NCI-H510A (cell line): Measurements from ENCODE around the gene HYLS1.
"Not testable (repeated sequence)": the region's sequence is repeated elsewhere in the genome, so short reads cannot be mapped to it uniquely, and the experiment has no call there.

Source experiments
- DNase-seq: peaks from one replicate; lab custom pipeline; 2025; lab: John Stamatoyannopoulos, UW

HYLS1 gene

DNA sequence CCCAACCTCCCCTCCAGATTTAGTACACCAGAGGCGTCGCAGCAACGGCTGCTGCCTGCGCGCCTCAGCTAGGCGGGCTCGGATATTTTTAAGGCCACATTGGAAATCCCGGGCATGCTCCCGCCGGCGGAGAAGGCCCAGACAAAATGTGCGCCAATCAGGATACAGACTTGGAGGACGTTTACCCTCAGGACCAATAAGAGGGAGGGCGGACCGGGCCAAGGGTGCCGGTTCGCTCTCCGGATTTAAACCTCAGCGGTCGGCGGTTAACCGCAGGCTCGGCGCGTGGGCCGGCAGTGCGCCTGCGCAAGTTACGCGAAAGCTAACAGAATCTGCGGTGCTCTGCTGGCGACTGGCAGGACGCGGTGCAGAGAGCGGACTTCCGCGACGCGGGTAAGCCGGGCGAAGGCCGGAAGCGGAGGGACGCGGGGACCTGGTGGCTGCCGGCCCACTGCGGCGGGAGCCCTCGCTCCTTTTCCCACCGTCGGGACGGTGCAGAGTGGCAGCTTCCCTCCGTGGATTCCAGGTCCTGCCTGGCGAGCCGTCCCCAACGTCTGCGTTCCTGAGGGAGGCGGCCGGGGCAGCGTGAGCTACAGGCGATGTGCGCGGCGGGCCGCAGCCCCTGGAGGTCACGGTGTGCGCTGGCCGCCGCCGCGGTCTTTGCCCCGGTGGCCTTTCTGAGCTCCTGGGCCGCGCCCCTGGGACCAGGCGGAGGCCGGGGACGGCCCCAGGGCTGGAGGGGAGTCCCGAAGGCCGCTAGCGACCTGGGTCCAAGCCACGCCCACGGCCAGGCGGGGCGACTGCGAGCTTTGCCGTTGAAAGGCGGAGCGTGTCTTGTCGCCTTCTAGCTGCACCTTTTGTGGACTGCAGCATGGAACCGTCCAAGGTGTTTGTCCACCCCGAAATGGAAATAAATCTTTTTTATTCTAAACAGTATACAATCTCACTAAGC is at the start of gene HYLS1:
HYLS1 (plus strand) TSS at position 296 of the 952 bp plus-strand sequence. CDS start 11,701 bp downstream, outside the sequence.
- peak; percentile 53 for DNase-seq

GRCh38 chr11:125842321-125842948 is 45.0 kb upstream of the HYLS1 start:
- no peak for DNase-seq

DNA sequence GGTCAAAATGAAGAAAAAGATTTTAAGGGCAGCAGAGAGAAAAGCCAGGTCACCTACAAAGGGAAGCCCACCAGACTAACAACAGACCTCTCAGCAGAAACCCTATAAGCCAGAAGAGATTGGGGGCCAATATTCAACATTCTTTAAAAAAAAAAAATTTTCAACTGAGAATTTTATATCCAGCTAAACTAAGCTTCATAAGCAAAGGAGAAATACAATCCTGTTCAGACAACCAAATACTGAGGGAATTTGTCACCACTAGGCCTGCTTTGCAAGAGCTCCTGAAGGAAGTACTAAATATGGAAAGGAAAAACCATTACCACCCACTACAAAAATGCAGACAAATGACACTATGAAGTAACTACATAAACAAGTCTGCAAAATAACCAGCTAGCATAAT is 41.3 kb upstream of the HYLS1 start:
- DNase-seq, result no peak

DNA sequence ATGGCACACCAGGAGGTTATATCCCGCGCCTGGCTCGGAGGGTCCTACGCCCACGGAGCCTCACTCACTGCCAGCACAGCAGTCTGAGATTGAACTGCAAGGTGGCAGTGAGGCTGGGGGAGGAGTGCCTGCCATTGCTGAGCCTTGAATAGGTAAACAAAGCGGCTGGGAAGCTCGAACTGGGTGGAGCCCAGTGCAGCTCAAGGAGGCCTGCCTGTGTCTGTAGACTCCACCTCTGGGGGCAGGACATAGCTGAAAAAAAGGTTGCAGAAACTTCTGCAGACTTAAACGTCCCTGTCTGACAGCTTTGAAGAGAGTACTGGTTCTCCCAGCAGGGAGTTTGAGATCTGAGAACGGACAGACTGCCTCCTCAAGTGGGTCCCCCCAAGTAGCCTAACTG is 29.8 kb upstream of the HYLS1 start:
- DNase-seq, result not testable (repeated sequence)

DNA sequence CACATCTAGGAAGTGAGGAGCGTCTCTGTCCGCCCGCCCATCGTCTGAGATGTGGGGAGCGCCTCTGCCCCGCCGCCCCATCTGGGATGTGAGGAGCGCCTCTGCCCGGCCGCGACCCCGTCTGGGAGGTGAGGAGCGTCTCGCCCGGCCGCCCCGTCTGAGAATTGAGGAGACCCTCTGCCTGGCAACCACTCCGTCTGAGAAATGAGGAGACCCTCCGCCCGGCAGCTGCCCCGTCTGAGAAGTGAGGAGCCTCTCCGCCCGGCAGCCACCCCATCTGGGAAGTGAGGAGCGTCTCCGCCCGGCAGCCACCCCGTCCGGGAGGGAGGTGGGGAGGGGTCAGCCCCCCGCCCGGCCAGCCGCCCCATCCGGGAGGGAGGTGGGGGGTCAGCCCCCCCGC is 24.7 kb upstream of the HYLS1 start:
- DNase-seq, result not testable (repeated sequence)

DNA sequence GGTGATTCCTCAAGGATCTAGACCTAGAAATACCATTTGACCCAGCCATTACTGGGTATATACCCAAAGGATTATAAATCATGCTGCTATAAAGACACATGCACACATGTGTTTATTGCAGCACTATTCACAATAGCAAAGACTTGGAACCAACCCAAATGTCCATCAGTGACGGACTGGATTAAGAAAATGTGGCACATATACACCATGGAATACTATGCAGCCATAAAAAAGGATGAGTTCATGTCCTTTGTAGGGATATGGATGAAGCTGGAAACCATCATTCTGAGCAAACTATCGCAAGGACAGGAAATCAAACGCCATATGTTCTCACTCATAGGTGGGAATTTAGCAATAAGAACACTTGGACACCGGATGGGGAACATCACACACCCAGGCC is 22.1 kb upstream of the HYLS1 start:
- DNase-seq, result not testable (repeated sequence)

- DNase-seq, result no peak
Measured at GRCh38 chr11:125869521-125869920, 17.9 kb upstream of the HYLS1 start.

DNA sequence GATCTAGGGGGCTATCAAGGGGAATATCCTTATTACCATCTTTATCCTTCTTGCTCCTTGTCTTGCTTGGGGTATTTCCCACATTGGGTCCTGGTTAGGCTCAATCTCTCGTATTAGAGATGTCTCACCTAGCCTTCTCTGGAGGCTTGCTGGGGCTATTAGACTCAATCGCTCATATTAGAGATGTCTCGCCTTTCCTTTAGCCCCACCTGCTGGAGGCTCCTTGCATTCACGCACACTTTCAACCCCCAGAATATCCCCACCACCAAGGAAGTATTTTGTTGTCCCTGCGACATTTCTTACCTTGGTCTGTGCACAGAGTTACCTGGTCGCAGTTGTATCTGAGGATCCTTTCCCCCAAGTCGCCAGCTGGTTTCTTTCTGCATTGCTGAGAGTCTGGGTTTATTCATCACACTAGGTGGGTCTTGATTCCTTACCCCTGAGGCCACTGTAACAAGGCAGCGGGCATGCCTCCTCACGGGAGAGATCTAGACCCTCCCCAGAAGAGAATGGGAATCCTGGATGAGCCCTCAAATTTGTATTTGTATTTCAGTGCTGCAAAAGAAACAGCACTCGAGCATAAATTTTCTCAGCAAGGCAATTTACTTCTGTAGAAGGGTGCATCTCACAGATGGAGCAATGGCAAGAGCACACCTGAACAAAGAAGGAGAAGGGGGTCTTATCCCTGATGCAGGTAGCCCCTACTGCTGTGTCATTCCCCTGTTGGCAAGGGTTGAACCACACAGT is 15.9 kb upstream of the HYLS1 start:
- DNase-seq, result no peak

DNA sequence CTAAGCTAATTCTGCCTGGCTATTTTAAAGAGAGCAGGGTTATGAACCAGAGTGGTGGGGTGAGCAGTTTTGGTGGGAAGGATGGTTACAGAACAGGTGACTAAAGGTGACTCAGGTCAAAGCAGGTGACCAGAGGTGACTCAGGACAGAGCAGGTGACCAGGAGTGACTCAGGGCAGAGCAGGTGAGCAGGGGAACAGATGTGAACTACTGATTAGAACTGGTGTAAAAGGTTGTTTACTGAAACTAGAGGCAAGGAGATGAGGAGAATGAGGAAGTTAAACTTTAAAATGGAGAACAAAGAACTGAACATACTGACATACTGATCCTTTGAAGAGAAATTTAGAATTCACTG is 15.4 kb upstream of the HYLS1 start:
- no peak for DNase-seq

GRCh38 chr11:125873881-125874555 is 13.4 kb upstream of the HYLS1 start:
- no peak for DNase-seq

- DNase-seq, result peak; percentile 34
Measured at GRCh38 chr11:125874556-125875124, 12.8 kb upstream of the HYLS1 start.

GRCh38 chr11:125881291-125881690 is 6.2 kb upstream of the HYLS1 start:
- DNase-seq, result no peak

DNA sequence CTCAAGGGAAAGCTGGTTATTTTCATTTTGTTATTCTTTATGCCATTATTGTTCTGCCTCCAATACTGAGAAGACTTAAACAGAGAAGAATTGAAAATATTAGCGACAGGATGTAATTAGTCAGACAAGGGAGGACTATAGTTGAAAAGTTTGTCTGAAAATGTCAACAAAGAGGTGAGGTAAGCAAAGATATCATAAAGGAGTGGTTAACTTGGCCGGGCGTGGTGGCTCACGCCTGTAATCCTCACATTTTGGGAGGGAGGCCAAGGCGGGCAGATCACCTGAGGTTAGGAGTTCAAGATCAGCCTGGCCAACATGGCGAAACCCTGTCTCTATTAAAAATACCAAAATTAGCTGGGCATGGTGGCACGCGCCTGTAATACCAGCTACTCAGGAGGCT is 4.1 kb upstream of the HYLS1 start:
- DNase-seq, result no peak

DNA sequence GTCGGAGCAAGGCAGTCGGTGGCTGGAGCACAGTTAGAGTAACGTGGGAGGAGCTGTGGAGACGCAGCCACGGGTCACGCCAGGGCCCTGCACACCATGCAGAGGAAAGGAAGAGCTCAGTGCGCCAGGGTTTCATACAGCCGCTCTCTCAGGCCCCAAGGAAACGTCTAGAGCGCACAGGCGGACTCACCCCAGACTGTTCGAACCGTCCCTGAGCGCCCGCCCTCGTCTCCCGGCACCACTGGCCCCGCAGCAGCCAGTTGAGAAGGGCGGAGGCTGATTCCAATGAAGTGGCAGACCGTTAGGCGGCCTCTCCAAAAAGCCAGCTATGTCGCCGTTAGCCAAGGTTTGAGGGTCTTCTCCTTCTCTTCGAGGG is 483 bp upstream of the HYLS1 start:
- DNase-seq, result no peak

DNA sequence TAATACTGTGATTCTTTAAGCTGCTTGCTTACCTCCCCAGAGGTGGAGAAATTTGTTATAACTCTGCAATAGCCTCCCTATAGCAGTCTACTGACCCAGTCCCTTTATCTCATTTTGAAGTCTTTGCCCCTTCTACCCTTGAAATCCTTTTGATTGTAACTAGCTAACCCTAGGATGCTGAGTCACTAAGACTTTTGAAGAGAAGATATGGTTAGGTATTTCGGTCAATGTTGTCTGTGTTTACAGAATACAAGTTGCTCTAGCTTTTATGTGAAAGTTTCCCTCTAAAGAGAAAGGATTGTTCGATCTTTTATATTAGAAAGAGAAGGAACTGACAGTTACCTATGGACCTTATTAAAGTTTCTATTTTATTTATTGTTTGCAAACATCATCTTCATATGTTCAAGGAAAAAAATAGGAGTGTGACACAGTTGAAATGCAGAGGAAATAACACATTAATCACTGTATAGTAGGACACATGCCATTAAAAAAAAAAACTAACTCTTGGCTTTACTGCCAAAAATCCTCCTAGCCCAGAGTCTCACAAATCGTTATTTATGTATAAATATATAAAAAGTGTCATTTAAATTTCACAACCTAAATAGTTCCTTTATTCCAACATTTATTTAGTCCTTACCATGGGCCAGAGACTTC is 3.1 kb downstream of the HYLS1 start:
- DNase-seq, result no peak

DNA sequence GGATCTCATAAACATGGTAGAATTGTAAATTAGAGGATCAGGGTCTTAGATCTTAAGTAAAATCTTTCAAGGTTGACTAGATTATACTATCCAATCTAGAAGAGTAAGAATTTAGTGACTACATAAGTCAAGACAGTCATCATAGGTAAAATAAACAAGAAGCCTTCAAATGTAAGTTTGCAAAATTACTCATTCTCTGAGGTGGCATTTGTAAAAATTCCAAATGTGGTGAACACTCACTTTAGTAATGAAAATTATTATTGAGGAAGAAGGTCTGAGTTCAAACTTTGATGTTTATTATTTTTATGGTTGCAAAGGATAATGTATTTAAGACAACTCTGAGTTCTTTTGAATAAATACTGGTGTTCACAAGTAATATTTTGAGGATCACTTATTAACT is 4.6 kb downstream of the HYLS1 start:
- no peak for DNase-seq

DNA sequence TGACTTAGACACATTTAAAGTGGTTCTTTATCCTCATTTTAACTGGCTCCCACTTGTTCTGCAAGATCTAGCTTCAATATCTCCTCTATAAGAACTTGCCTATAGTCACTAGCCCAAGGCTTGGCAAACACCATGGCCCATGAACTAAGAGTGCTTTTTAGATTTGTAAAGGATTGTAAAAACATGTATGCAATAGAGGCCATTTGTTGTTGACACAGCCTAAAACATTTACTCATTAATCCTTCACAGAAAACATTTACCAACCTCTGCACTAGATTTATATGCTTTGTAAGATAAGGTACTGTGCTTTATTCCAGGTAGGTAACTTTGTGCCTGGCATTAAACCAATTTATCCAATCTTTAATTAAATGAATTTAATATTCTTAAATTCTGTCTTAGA is 5.5 kb downstream of the HYLS1 start:
- no peak for DNase-seq

DNA sequence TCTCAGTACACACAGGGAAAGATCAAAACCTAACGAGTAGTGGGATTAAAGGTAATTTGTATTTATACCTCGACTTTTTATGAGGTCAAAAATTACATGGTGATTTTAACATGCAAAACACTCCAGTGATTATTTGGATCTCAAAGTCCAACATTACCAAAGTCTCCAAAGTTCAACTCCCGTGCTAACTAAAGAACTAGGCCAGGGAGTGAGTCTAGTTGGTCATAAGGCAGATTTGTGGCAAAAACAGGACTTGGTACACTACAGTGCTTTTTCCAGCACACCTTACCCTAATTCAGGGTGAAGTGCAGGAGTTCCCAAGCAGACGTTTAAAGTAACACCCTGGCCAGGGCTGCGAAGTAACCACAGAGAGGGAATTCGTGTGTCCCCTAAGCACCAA is 14.4 kb downstream of the HYLS1 start:
- no peak for DNase-seq

GRCh38 chr11:125902277-125902926 is 14.9 kb downstream of the HYLS1 start:
- no peak for DNase-seq

DNA sequence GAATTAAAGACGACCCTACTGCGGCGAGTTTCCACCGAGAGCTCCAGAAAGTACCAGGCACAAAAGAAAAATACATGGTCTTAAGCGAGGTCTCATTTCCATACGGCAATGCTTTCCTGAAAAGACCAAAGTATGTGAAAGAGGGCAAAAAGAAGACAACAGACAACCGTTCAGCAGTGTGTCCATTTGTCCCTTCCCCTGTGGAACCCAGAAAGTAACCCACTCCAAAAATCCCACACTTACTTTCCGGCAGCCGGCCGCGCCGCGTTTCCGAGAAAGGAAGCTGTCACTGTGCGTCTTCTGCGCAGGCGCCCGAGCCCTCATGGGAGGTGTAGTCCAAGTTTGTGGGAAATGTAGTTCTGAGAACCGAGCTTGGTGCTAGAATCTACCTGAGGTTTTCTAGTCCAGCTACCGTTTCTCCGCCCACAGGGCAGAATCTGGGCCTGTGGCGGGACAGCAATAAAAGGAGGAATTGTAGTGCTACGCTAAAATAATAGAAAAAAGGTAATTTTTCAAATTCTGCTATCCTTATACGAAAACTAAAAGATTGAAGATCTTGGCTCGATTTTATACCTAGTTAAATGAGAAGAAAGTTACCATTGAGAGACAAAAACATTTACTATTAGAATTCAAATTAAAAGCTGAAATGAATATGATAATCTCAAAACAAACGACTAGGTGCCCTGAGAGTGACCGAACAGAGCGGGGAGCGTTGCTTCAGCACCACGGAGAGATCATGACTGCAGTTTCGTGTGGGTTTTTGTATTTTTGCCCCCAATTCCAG is 15.7 kb downstream of the HYLS1 start, which contains the start of gene PUS3:
PUS3 (minus strand) TSS at position 280 of the 784 bp plus-strand sequence. CDS start 6,922 bp downstream, outside the sequence.
- peak; percentile 86 for DNase-seq
